Breast epithelium (tissue), 4 donors: Measurements from ENCODE around the gene GAL3ST2. TPM values are rescaled to one million over a fixed set of nuclear protein-coding genes. Genes with fewer than 3 reads are reported as not detected.
"Not testable (repeated sequence)": the region's sequence is repeated elsewhere in the genome, so short reads cannot be mapped to it uniquely, and the experiment has no call there.

Experiments used
- DNase-seq, 2 donors: peaks; one replicate each; pipeline ENCODE4 v3.0.0-alpha.2; 2019; ENCODE audit warnings: low spot score in 2 of 2
- H3K27ac ChIP-seq, 2 donors: fragments of 200-600 bp; sonication (generic) in 1 of 2; one replicate each; pipeline ENCODE4 v1.5.1; 2016 to 2019; ENCODE audit warnings: mild to moderate bottlenecking in 1 of 2
- H3K27me3 ChIP-seq, 2 donors: fragments of 200-600 bp; sonication (generic) in 1 of 2; one replicate each; pipeline versions ENCODE4 v1.5.1 to v1.6.0; 2017 to 2019; ENCODE audit warnings: control low read depth in 1 of 2, mild to moderate bottlenecking in 1 of 2
- H3K36me3 ChIP-seq: fragments of 200-600 bp; one replicate; pipeline ENCODE4 v1.5.1; 2019
- H3K4me1 ChIP-seq, 2 donors: fragments of 200-600 bp; sonication (generic); one replicate each; pipeline ENCODE4 v1.5.1; 2016 to 2019; ENCODE audit warnings: control low read depth in 1 of 2
- H3K4me3 ChIP-seq, 3 donors: fragments of 200-600 bp; sonication (generic); 1 replicate in 2 of 3; 2 replicates in 1 of 3; pipeline ENCODE4 v1.5.1; 2016 to 2019; ENCODE audit warnings: mild to moderate bottlenecking in 3 of 3, moderate library complexity in 2 of 3
- H3K9me3 ChIP-seq, 2 donors: fragments of 200-600 bp; sonication (generic) in 1 of 2; one replicate each; pipeline ENCODE4 v1.5.1; 2016 to 2019; ENCODE audit warnings: control low read depth in 1 of 2
- POLR2A ChIP-seq: fragments of 450-650 bp; IDR thresholded peaks from one replicate; pipeline ENCODE4 v1.6.1; 2016; ENCODE audit warnings: antibody characterized with exemption, mild to moderate bottlenecking, moderate library complexity
- POLR2AphosphoS5 ChIP-seq, 3 donors: sonication (generic); formaldehyde crosslinking; IDR thresholded peaks; one replicate each; pipeline ENCODE4 v1.6.1; 2017; ENCODE audit warnings: antibody characterized with exemption in 3 of 3
- intact Hi-C: fragments of 100-400 bp; cut with DNase I; formaldehyde crosslinking; loops from one replicate; pipeline ENCODE4 v1.15.1; 2023; ENCODE audit warnings: low total_unique reads
- total RNA-seq, 3 donors: library from RNA; depleted of rRNA; stranded (reverse); fragments of >200 nt; gene quantifications; one replicate each; pipeline ENCODE4 v1.1.0, GENCODE V29; 2016
- TF ChIP-seq, protein P1 (sequence below), 3 donors: fragments of 450-650 bp; IDR thresholded peaks; one replicate each; pipeline ENCODE4 v1.5.1; 2016 to 2017; ENCODE audit warnings: antibody characterized with exemption in 3 of 3, mild to moderate bottlenecking in 3 of 3, moderate library complexity in 3 of 3

The GAL3ST2 gene
- total RNA-seq, 3 donors from 2014 or later: 2.6 TPM; not detected in 2

DNA sequence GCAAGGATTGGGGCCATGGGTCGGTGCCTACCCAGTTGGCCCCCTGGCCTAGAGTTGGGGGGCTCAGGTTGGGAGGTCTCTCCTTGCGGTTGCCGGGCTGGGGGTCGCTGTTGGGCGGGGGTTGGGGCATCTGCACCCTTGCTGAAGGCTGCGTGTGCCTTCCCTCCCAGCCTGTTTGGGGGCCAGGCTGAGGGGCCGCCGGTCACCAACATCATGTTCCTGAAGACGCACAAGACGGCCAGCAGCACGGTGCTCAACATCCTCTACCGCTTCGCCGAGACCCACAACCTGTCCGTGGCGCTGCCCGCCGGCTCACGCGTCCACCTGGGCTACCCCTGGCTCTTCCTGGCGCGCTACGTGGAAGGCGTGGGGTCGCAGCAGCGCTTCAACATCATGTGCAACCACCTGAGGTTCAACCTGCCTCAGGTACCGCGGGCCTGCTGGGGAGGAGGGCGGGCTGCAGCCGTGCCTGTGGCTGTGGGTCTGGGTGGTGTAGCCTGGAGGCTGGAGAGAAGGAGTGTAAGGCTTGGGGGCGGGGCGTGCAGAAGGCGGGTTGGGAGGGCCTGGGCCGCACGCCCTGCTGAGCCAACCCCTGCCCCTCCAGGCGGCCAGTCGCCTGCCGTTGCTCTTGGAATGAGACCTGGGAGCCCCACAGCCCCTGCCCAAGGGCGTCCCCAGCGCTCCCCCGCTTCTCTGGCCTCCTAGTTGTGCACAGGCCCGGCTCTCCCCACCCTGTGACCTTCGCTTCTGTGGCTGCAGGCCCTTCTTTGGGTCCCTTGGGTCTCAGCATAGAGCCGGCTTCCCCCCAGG, 25.2 kb downstream of the GAL3ST2 start:
- TF ChIP-seq, protein P1, sequence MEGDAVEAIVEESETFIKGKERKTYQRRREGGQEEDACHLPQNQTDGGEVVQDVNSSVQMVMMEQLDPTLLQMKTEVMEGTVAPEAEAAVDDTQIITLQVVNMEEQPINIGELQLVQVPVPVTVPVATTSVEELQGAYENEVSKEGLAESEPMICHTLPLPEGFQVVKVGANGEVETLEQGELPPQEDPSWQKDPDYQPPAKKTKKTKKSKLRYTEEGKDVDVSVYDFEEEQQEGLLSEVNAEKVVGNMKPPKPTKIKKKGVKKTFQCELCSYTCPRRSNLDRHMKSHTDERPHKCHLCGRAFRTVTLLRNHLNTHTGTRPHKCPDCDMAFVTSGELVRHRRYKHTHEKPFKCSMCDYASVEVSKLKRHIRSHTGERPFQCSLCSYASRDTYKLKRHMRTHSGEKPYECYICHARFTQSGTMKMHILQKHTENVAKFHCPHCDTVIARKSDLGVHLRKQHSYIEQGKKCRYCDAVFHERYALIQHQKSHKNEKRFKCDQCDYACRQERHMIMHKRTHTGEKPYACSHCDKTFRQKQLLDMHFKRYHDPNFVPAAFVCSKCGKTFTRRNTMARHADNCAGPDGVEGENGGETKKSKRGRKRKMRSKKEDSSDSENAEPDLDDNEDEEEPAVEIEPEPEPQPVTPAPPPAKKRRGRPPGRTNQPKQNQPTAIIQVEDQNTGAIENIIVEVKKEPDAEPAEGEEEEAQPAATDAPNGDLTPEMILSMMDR (IDR thresholded peaks at IDR 0.05): no peak
- no peak for TF ChIP-seq POLR2AphosphoS5 (IDR thresholded peaks at IDR 0.05)
- TF ChIP-seq POLR2A: no peak

DNA sequence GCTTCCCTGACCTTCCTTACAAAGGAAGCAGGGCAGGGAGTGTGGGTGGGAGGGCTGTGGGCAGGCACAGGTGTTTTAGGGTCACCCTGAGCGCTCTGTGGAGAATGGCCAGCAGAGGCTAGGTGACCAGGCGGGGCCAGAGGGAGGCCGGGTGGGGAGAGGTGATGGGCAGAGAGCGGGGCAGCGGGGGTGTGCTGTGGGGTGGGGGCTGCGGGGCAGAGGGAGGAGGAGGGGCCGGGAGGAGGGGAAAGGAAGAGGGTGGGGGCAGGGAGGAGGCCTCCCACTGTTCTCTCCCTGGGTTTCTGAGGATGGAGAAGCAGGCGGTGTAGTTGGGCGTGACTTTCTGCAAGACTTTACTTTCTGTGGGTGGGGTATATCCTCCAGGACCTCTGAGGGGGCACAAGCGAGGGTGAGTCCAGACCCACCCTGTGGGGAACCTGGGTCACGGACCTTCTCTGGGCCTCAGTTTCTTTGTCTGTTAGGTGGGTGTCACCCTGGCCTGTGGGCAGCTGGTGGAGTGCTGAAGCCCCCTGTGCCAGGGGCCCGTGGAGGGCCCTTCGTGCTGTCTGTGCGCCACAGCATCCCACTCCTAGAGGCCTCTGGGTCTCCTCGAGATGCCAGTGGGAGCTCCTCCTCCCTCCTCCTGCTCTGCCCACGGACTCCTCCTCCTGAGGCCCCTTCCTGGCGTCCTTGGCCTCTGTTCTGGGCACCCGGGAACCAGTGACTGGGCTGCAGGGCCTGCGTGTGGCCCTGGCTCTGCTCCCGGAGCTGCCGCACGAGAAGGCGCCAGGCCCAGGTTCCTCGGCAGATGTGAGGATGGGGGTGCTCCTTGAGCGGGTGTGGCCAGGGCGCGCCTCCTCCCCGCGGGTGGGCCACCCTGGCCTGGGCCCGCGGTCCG, 26.0 kb downstream of the GAL3ST2 start:
- Histone ChIP-seq H3K27me3 (peaks cover 0 to 23% of the 10 kb centered on the region in 2 donors), H3K4me3 (peak overlapping the region; percentile 40 to 69 (median 42)), H3K4me1 (no peaks in the 10 kb centered on the region), H3K36me3 (no peaks in the 10 kb centered on the region), H3K9me3 (no peaks in the 10 kb centered on the region), H3K27ac (no peak overlapping the region)
- no peak for TF ChIP-seq POLR2AphosphoS5 (IDR thresholded peaks at IDR 0.05)
- TF ChIP-seq, protein P1 (IDR thresholded peaks at IDR 0.05): no peak
- no peak for TF ChIP-seq POLR2A
- intact Hi-C loops: no loop called here
- DNase-seq: no peak

More for the DNA sequence above, 25.2 kb downstream of the GAL3ST2 start:
- Histone ChIP-seq H3K4me1 (no peaks in the 10 kb centered on the region), H3K27me3 (peaks cover 0 to 23% of the 10 kb centered on the region in 2 donors), H3K27ac (no peak overlapping the region), H3K36me3 (no peaks in the 10 kb centered on the region), H3K4me3 (no peak overlapping the region), H3K9me3 (no peaks in the 10 kb centered on the region)
- intact Hi-C loops: no loop called here
- peak in 1 of 2 donors; percentile 50 for DNase-seq

DNA sequence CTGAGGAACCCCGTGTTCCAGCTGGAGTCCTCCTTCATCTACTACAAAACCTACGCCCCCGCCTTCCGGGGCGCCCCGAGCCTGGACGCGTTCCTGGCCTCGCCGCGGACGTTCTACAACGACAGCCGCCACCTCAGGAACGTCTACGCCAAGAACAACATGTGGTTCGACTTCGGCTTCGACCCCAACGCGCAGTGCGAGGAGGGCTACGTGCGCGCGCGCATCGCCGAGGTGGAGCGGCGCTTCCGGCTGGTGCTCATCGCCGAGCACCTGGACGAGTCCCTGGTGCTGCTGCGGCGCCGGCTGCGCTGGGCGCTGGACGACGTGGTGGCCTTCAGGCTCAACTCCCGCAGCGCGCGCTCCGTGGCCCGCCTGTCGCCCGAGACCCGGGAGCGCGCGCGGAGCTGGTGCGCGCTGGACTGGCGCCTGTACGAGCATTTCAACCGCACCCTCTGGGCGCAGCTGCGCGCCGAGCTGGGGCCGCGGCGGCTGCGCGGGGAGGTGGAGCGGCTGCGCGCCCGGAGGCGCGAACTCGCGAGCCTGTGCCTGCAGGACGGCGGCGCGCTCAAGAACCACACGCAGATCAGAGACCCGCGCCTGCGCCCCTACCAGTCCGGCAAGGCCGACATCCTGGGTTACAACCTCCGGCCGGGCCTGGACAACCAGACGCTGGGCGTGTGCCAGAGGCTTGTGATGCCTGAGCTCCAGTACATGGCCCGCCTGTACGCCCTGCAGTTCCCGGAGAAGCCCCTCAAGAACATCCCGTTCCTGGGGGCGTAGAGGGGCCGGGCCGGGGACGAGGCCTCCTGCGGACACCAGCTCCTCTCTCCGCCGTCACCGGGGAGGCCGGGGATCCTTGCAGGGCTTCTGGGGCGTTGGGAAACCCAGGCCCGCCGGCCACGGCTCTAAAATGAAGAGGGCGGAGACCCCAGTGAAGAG, 27.0 kb downstream of the GAL3ST2 start:
- Histone ChIP-seq H3K27me3 (peaks cover 0 to 23% of the 10 kb centered on the region in 2 donors), H3K9me3 (no peaks in the 10 kb centered on the region), H3K36me3 (no peaks in the 10 kb centered on the region), H3K4me3 (peak overlapping the region; percentile 40 to 69 (median 42)), H3K4me1 (no peaks in the 10 kb centered on the region), H3K27ac (no peak overlapping the region)
- intact Hi-C loops: no loop called here
- DNase-seq: no peak
- TF ChIP-seq, protein P1 (IDR thresholded peaks at IDR 0.05): no peak
- TF ChIP-seq POLR2AphosphoS5 (IDR thresholded peaks at IDR 0.05): no peak
- TF ChIP-seq POLR2A: no peak

DNA sequence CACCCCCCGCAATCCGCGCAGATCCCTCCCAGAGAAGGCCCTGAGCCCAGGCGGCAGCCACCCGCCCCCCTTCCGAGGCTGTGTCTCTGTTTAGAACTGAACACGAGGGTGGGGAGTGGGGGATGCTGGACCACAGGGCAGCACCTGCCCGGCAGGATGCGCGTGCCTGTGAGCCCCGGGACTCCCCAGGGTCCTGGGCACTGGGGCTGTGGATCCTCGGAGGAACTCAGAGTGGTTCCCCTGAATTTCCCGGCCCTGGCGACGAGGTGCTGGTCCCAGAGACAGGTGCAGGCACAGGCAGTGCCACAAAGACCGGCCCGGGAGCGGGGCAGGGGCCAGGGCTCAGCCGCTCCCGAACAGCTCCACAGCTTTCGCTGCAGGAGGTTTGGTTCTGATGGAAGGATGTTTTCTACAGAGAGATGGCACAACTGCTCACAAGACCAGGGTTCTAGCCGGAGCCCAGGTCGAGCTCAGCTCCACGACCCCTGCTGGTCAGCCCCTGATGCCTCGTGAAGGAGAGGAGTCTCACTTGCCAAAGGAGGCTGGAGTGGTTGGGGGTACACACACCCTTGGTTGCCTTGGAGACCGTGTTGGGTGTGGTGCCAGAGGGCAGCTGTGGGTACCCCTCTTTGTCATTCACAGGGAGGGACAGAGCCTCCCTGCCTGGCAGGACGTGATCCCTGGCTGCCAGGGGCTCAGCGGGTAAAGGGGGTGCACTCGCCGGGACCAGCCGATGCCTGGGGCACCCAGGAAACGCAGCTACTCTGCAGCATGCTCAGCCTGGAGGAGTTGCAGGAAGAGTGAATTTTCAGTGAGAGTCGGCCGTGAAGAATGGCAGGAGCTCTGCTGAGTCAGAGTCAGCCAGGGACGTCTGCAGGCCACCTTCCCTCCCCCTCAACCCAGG, 28.0 kb downstream of the GAL3ST2 start:
- Histone ChIP-seq H3K4me3 (peak overlapping the region; percentile 40 to 69 (median 42)), H3K27ac (no peak overlapping the region), H3K4me1 (no peaks in the 10 kb centered on the region), H3K9me3 (no peaks in the 10 kb centered on the region), H3K36me3 (no peaks in the 10 kb centered on the region), H3K27me3 (peaks cover 0 to 23% of the 10 kb centered on the region in 2 donors)
- DNase-seq: no peak
- intact Hi-C loops: no loop called here
- TF ChIP-seq, protein P1 (IDR thresholded peaks at IDR 0.05): no peak
- TF ChIP-seq POLR2AphosphoS5 (IDR thresholded peaks at IDR 0.05) (no peak), POLR2A (no peak)

DNA sequence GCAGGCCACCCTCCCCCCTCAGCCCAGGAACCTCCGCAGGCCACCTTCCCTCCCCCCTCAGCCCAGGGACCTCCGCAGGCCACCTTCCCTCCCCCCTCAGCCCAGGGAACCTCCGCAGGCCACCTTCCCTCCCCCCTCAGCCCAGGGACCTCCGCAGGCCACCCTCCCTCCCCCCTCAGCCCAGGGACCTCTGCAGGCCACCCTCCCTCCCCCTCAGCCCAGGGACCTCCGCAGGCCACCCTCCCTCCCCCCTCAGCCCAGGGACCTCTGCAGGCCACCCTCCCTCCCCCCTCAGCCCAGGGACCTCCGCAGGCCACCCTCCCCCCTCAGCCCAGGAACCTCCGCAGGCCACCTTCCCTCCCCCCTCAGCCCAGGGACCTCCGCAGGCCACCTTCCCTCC, 29.6 kb downstream of the GAL3ST2 start:
- H3K4me3 ChIP-seq, DNase-seq, H3K9me3 ChIP-seq, H3K4me1 ChIP-seq, H3K27ac ChIP-seq, H3K36me3 ChIP-seq, intact Hi-C loops: not testable (repeated sequence)
- H3K27me3 ChIP-seq: peaks cover 0 to 23% of the 10 kb centered on the region in 2 donors
